ENCODE results near the gene PER1. TPM values are rescaled to one million over a fixed set of nuclear protein-coding genes. Genes with fewer than 3 reads are reported as not detected.

Gene PER1
- total and polyA plus RNA-seq, 2 of the 13 experiments (the other 11 are each of a cell fraction or from before 2014, with no cell fraction given), result 2.6 to 3.6 TPM

GRCh38 chr17:8123695-8124349 is 28.4 kb downstream of the PER1 start, which contains the start of gene HES7:
Gene HES7, minus strand, starts transcription at chr17:8124106. Its CDS starts 22 bp downstream, at chr17:8124084.
- Histone ChIP-seq H3K9ac (ENCODE audit: insufficient read depth, low read depth, low read length) (peak within 1 kb of the TSS; percentile 24; the same call in 1 of the 2 replicates), H3K36me3 (replicated peaks in 1 of 2; ENCODE audit: control insufficient read depth in 1 of 2, insufficient read depth in 2 of 2, low read length in 2 of 2) (no peaks in the 10 kb centered on the region), H3K27me3 (ENCODE audit: control insufficient read depth in 1 of 2, insufficient read depth in 2 of 2, low read length in 2 of 2) (peaks cover 5 to 39% of the 10 kb centered on the region in 2 experiments), H3K4me3 (replicated peaks in 1 of 3; ENCODE audit: insufficient read depth in 1 of 3, low read depth in 2 of 3, low read length in 3 of 3) (peak within 1 kb of the TSS; percentile 48 to 95 (median 68)), H3K79me2 (ENCODE audit: insufficient read depth, low read length) (no peaks in the 10 kb centered on the region), H3K27ac (ENCODE audit: extremely low read length, insufficient read depth, low read length) (no peak within 1 kb of the TSS), H3K4me2 (ENCODE audit: low read depth, low read length) (peak within 1 kb of the TSS; percentile 100), H2AFZ (ENCODE audit: low read length) (no peak within 1 kb of the TSS), H3K9me3 (ENCODE audit: low read length) (no peaks in the 10 kb centered on the region), H3K4me1 (ENCODE audit: insufficient read depth, low read length) (peaks cover 55% of the 10 kb centered on the region), H4K20me1 (ENCODE audit: insufficient read depth, low read length) (peaks cover 13% of the 10 kb centered on the region; the same call in 1 of the 2 replicates)
- no peak for FAIRE-seq
- in situ Hi-C loops (cut with HindIII; ENCODE audit: extremely low pct_ligation_motif_present, low pct_unique_long_range_greater_than_20kb) (loop anchor here (5.0 to 10.0 kb wide), 3 partner anchors 33 to 178 kb away; no protein-coding TSS in a partner anchor), intact Hi-C loops (cut with micrococcal nuclease; ENCODE audit: unreplicated experiment) (loop anchor here (2.0 kb wide), 1 partner anchor 15 kb away; no protein-coding TSS in a partner anchor)
- WGBS (ENCODE audit: low lambda C conversion rate), result 3% methylated on average over 29 of the region's 29 CpGs
- DNase-seq (ENCODE audit: low spot score), result no peak
- ChIA-PET POLR2A (interaction anchor here (1.5 to 2.2 kb wide), 2 partner anchors 49 to 124 kb away, joined by 8 read pairs; partner anchors contain the start of gene CTC1), CTCF (ENCODE audit: low intra/inter-chr PET ratio, low total read pairs) (no interaction called here)
- no TSS peak for BruUV-seq (replicated peaks)
- ATAC-seq, result no peak
- TF ChIP-seq ZNF800 (CRISPR knock-in tag; IDR thresholded peaks at IDR 0.05), result peak; percentile 19; the same call in 1 of the 2 replicates
- no peak for TF ChIP-seq ATAD3A (CRISPR knock-in tag; IDR thresholded peaks at IDR 0.05)
- 0 out of 2 replicates have a peak, but pooled peaks have one; percentile 3 for TF ChIP-seq KDM2A (CRISPR knock-in tag; IDR thresholded peaks at IDR 0.05; ENCODE audit: borderline replicate concordance, low read depth)

Measured in HepG2 (cell line).